Measurements from ENCODE around the gene CBARP.

GRCh38 chr19:1249298-1249989 is 11.6 kb upstream of the CBARP start:
- TF ChIP-seq ZNF274 (IDR thresholded peaks at IDR 0.05; ENCODE audit: low read depth, low read length) (no peak), SUZ12 (IDR thresholded peaks at IDR 0.05; ENCODE audit: extremely low read depth, insufficient read depth, insufficient read length) (no peak)

Data from NT2/D1 (cell line).